CD14-positive monocyte (primary cell): ENCODE data around the gene METTL24. TPM values are rescaled to one million over a fixed set of nuclear protein-coding genes. Genes with fewer than 3 reads are reported as not detected.

Experiments used
- DNase-seq, 3 donors: peaks; one replicate each; pipeline ENCODE4 v3.0.0-alpha.2; 2011 to 2022
- H2AFZ ChIP-seq: 2 replicates; pipeline ENCODE4 v1.6.0; 2012; ENCODE audit warnings: mild to moderate bottlenecking, low read depth, low read length, inconsistent platforms; ENCODE audit not compliant: insufficient read depth, poor library complexity, severe bottlenecking
- H3K27ac ChIP-seq, 2 donors: 1 replicate in 1 of 2; 2 replicates in 1 of 2; pipeline ENCODE4 v1.5.1; 2012 to 2013; ENCODE audit warnings: low read length in 2 of 2, control low read depth in 1 of 2, inconsistent platforms in 1 of 2, low read depth in 1 of 2, mild to moderate bottlenecking in 1 of 2
- H3K27me3 ChIP-seq, 2 donors: one replicate each; pipeline versions ENCODE4 v1.6.0 to v1.6.1; 2011 to 2013; ENCODE audit warnings: low read length in 2 of 2; ENCODE audit not compliant: control insufficient read depth in 2 of 2, insufficient read depth in 2 of 2
- H3K36me3 ChIP-seq, 2 donors: replicated peaks in 1 of 2; 1 replicate in 1 of 2; 2 replicates in 1 of 2; pipeline versions ENCODE4 v1.5.1 to v1.6.1; 2012 to 2013; ENCODE audit warnings: low read length in 2 of 2, control low read depth in 1 of 2, inconsistent platforms in 1 of 2, mild to moderate bottlenecking in 1 of 2; ENCODE audit not compliant: insufficient read depth in 2 of 2, control insufficient read depth in 1 of 2
- H3K4me1 ChIP-seq, 2 donors: 1 replicate in 1 of 2; 2 replicates in 1 of 2; pipeline versions ENCODE4 v1.5.1 to v1.6.1; 2012 to 2013; ENCODE audit warnings: low read length in 2 of 2, control low read depth in 1 of 2, inconsistent platforms in 1 of 2, mild to moderate bottlenecking in 1 of 2, moderate library complexity in 1 of 2; ENCODE audit not compliant: insufficient read depth in 2 of 2, control insufficient read depth in 1 of 2
- H3K4me2 ChIP-seq: replicated peaks from 2 replicates; pipeline ENCODE3; 2012; ENCODE audit warnings: low read length, moderate library complexity, mild to moderate bottlenecking; ENCODE audit not compliant: poor library complexity, severe bottlenecking; ENCODE audit errors: extremely low read depth
- H3K4me3 ChIP-seq, 3 experiments: fragments of 200-600 bp in 1 of 3; sonication (generic) in 1 of 3; replicated peaks in 1 of 3; 1 replicate in 2 of 3; 2 replicates in 1 of 3; pipeline ENCODE4 v1.5.1; 2011 to 2013; ENCODE audit warnings: low read length in 3 of 3, mild to moderate bottlenecking in 3 of 3, control low read depth in 2 of 3, low read depth in 2 of 3, inconsistent platforms in 1 of 3, moderate library complexity in 1 of 3
- H3K79me2 ChIP-seq: 2 replicates; pipeline ENCODE4 v1.6.0; 2012; ENCODE audit warnings: mild to moderate bottlenecking, control low read depth, inconsistent platforms, low read length, moderate library complexity; ENCODE audit not compliant: insufficient read depth
- H3K9ac ChIP-seq: 2 replicates; pipeline ENCODE4 v1.6.0; 2017; ENCODE audit warnings: low read length, mild to moderate bottlenecking; ENCODE audit not compliant: insufficient read depth, poor library complexity, severe bottlenecking
- H3K9me3 ChIP-seq, 2 donors: replicated peaks in 1 of 2; 1 replicate in 1 of 2; 2 replicates in 1 of 2; pipeline versions ENCODE4 v1.5.1 to v1.6.1; 2012 to 2013; ENCODE audit warnings: low read length in 2 of 2, control low read depth in 1 of 2; ENCODE audit not compliant: control insufficient read depth in 1 of 2, insufficient read depth in 1 of 2
- H4K20me1 ChIP-seq: 2 replicates; pipeline ENCODE4 v1.6.0; 2012; ENCODE audit warnings: mild to moderate bottlenecking, low read length, control low read depth, moderate library complexity; ENCODE audit not compliant: insufficient read depth
- H3K27ac Mint-ChIP-seq, 7 donors: one replicate each; pipeline ENCODE4 v1.8.0; 2020; ENCODE audit warnings: mild to moderate bottlenecking in 7 of 7, mixed read lengths in 7 of 7, moderate library complexity in 6 of 7, inconsistent platforms in 2 of 7
- H3K27me3 Mint-ChIP-seq, 3 donors: one replicate each; pipeline ENCODE4 v1.8.0; 2021 to 2022; ENCODE audit warnings: low read depth in 3 of 3, mild to moderate bottlenecking in 3 of 3, mixed read lengths in 3 of 3, moderate library complexity in 3 of 3, inconsistent platforms in 1 of 3
- H3K36me3 Mint-ChIP-seq, 2 donors: one replicate each; pipeline ENCODE4 v1.8.0; 2020; ENCODE audit warnings: mixed read lengths in 2 of 2, inconsistent platforms in 1 of 2, mild to moderate bottlenecking in 1 of 2
- H3K4me1 Mint-ChIP-seq: one replicate; pipeline ENCODE4 v1.8.0; 2020; ENCODE audit warnings: mild to moderate bottlenecking, mixed read lengths
- H3K4me3 Mint-ChIP-seq, 2 donors: one replicate each; pipeline ENCODE4 v1.8.0; 2020; ENCODE audit warnings: mild to moderate bottlenecking in 2 of 2, mixed read lengths in 2 of 2, moderate library complexity in 1 of 2
- H3K9me3 Mint-ChIP-seq, 7 donors: one replicate each; pipeline ENCODE4 v1.8.0; 2020 to 2022; ENCODE audit warnings: mixed read lengths in 7 of 7, mild to moderate bottlenecking in 6 of 7, moderate library complexity in 6 of 7, inconsistent platforms in 2 of 7
- CTCF ChIP-seq: fragments of 200-600 bp; IDR thresholded peaks from one replicate; pipeline ENCODE4 v1.8.0; 2022; ENCODE audit warnings: antibody characterized with exemption, mild to moderate bottlenecking
- WGBS: methylation state at CpG from one replicate; pipeline ENCODE4 v1.1.5; 2013; ENCODE audit warnings: missing lambda C conversion rate; ENCODE audit not compliant: insufficient coverage; 5-methylcytosine and 5-hydroxymethylcytosine counted together
- intact Hi-C, 2 donors: fragments of 100-400 bp; cut with micrococcal nuclease; formaldehyde crosslinking; loops; one replicate each; pipeline versions ENCODE4 v1.15.0 to v1.15.1; 2023
- polyA plus RNA-seq, 3 donors: library from polyadenylated mRNA; depleted of rRNA in 1 of 3; unstranded in 2 of 3; stranded (reverse) in 1 of 3; fragments of 300-500 nt in 2 of 3; fragments of >200 nt in 1 of 3; fragmentation: Illumina TruSeq in 2 of 3; gene quantifications; 1 replicate in 2 of 3; 2 replicates in 1 of 3; pipeline ENCODE4 v1.2.3, GENCODE V29; 2012 to 2021

The METTL24 gene
- polyA plus RNA-seq, 3 donors, result not detected

- Histone ChIP-seq H2AFZ (no peak overlapping the region), H3K4me2 (no peak overlapping the region)
Observed at GRCh38 chr6:110329714-110330436, 28.3 kb downstream of the METTL24 start.

GRCh38 chr6:110329348-110329713 lies 28.8 kb downstream of the METTL24 start:
- H2AFZ ChIP-seq, result no peak overlapping the region
- H3K4me1 Mint-ChIP-seq, result no peaks in the 10 kb centered on the region
- no peaks in the 10 kb centered on the region for H4K20me1 ChIP-seq
- no peaks in the 10 kb centered on the region for H3K4me1 ChIP-seq
- H3K9me3 ChIP-seq, result no peaks in the 10 kb centered on the region
- no peaks in the 10 kb centered on the region for H3K27me3 ChIP-seq
- no peak for TF ChIP-seq CTCF
- DNase-seq, result no peak
- H3K27ac ChIP-seq, result no peak overlapping the region
- 90% methylated on average over 6 of the region's 7 CpGs for WGBS
- no peak overlapping the region for H3K9ac ChIP-seq
- H3K4me2 ChIP-seq, result no peak overlapping the region
- H3K36me3 Mint-ChIP-seq, result no peaks in the 10 kb centered on the region
- no peaks in the 10 kb centered on the region for H3K79me2 ChIP-seq
- H3K36me3 ChIP-seq, result no peaks in the 10 kb centered on the region
- H3K27ac Mint-ChIP-seq, result no peak overlapping the region
- no peaks in the 10 kb centered on the region for H3K9me3 Mint-ChIP-seq
- no peak overlapping the region for H3K4me3 Mint-ChIP-seq
- intact Hi-C loops, result no loop called here
- H3K4me3 ChIP-seq, result no peak overlapping the region
- peaks cover 0 to 3% (median 0%) of the 10 kb centered on the region in 3 donors for H3K27me3 Mint-ChIP-seq

More at GRCh38 chr6:110329714-110330436, 28.3 kb downstream of the METTL24 start:
- no peaks in the 10 kb centered on the region for H3K79me2 ChIP-seq
- Mint-ChIP-seq H3K36me3 (no peaks in the 10 kb centered on the region), H3K9me3 (no peaks in the 10 kb centered on the region), H3K4me3 (no peak overlapping the region), H3K27ac (no peak overlapping the region), H3K27me3 (peaks cover 0 to 3% (median 0%) of the 10 kb centered on the region in 3 donors), H3K4me1 (no peaks in the 10 kb centered on the region)
- no peaks in the 10 kb centered on the region for H4K20me1 ChIP-seq
- no peak overlapping the region for H3K9ac ChIP-seq
- intact Hi-C loops, result no loop called here
- no peaks in the 10 kb centered on the region for H3K4me1 ChIP-seq
- TF ChIP-seq CTCF, result no peak
- WGBS, result 97% methylated on average over 11 of the region's 19 CpGs
- no peak for DNase-seq
- H3K27ac ChIP-seq, result no peak overlapping the region
- no peaks in the 10 kb centered on the region for H3K36me3 ChIP-seq
- no peaks in the 10 kb centered on the region for H3K9me3 ChIP-seq
- H3K4me3 ChIP-seq, result no peak overlapping the region
- H3K27me3 ChIP-seq, result no peaks in the 10 kb centered on the region
